Measurements from ENCODE around the gene MEPCE. TPM values are rescaled to one million over a fixed set of nuclear protein-coding genes. Genes with fewer than 3 reads are reported as not detected.

MEPCE gene
- total RNA-seq, 2 experiments from 2014 or later, result 44.2 to 65.6 TPM

DNA sequence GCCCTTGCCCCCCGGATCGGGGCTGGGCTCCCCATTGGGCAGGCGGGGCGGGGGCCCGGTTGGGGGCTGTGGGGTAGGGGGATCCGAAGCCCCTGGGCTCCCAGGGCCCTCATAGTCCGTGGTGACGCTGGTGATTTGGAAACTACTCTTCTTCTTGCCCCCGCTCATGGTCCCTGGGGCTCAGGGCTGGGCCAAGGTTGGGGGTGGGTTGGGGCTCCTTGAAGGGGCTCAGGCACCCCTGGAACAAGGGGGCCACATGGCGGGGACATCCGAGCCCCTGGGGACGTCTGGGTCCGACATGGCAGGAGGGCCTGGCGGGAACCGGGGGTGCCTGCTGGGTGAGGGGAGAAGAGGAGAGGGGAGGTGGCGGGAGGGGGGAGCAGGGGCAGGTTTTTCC lies 48.2 kb downstream of the MEPCE start:
- DNase-seq (ENCODE audit: low spot score), result no peak
- peak overlapping the region; percentile 99 for H3K4me2 ChIP-seq (ENCODE audit: low read length)
- BruUV-seq (replicated peaks), result no TSS peak
- intact Hi-C loops (cut with micrococcal nuclease; ENCODE audit: unreplicated experiment), result loop anchor here (1.0 to 10.0 kb wide), 5 partner anchors 27 to 214 kb away; partner anchors contain the start of genes AGFG2, GIGYF1 and GNB2
- no peaks in the 10 kb centered on the region for H3K9me2 ChIP-seq (ENCODE audit: insufficient read depth, low read length)
- POLR2A ChIA-PET, result interaction anchor here (0.5 to 2.5 kb wide), 2 partner anchors 8 to 37 kb away, joined by 3 to 6 read pairs; no protein-coding TSS in a partner anchor
- peak overlapping the region; percentile 75 for H3K27ac ChIP-seq (ENCODE audit: low read depth, low read length, poor library complexity, severe bottlenecking)
- peaks cover 43% of the 10 kb centered on the region for H3K36me3 ChIP-seq (ENCODE audit: insufficient read depth, low read length)
- peaks cover 43% of the 10 kb centered on the region for H3K4me1 ChIP-seq (ENCODE audit: insufficient read depth, low read length, poor library complexity, severe bottlenecking)
- H3K9me3 ChIP-seq (ENCODE audit: low read length), result no peaks in the 10 kb centered on the region
- H3K79me2 ChIP-seq (ENCODE audit: insufficient read depth, low read depth, low read length), result peaks cover 36% of the 10 kb centered on the region
- TF ChIP-seq, protein P1, sequence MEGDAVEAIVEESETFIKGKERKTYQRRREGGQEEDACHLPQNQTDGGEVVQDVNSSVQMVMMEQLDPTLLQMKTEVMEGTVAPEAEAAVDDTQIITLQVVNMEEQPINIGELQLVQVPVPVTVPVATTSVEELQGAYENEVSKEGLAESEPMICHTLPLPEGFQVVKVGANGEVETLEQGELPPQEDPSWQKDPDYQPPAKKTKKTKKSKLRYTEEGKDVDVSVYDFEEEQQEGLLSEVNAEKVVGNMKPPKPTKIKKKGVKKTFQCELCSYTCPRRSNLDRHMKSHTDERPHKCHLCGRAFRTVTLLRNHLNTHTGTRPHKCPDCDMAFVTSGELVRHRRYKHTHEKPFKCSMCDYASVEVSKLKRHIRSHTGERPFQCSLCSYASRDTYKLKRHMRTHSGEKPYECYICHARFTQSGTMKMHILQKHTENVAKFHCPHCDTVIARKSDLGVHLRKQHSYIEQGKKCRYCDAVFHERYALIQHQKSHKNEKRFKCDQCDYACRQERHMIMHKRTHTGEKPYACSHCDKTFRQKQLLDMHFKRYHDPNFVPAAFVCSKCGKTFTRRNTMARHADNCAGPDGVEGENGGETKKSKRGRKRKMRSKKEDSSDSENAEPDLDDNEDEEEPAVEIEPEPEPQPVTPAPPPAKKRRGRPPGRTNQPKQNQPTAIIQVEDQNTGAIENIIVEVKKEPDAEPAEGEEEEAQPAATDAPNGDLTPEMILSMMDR (conservative IDR thresholded peaks at IDR 0.05; ENCODE audit: low read length), result no peak
- TF ChIP-seq EZH2phosphoT487 (IDR thresholded peaks at IDR 0.05; ENCODE audit: borderline replicate concordance, low read depth, low read length), result no peak
- peaks cover 6% of the 10 kb centered on the region; the same call in 1 of the 2 replicates for H4K20me1 ChIP-seq (ENCODE audit: insufficient read depth, low read length)
- CTCF ChIA-PET (ENCODE audit: unreplicated experiment), result interaction anchor here (0.6 kb wide), 1 partner anchor 41 kb away, joined by 3 read pairs; no protein-coding TSS in a partner anchor
- H2AFZ ChIP-seq (ENCODE audit: low read length), result no peak overlapping the region
- H3K4me3 ChIP-seq (ENCODE audit: low read depth, low read length, poor library complexity, severe bottlenecking), result peak overlapping the region; percentile 86

DNA sequence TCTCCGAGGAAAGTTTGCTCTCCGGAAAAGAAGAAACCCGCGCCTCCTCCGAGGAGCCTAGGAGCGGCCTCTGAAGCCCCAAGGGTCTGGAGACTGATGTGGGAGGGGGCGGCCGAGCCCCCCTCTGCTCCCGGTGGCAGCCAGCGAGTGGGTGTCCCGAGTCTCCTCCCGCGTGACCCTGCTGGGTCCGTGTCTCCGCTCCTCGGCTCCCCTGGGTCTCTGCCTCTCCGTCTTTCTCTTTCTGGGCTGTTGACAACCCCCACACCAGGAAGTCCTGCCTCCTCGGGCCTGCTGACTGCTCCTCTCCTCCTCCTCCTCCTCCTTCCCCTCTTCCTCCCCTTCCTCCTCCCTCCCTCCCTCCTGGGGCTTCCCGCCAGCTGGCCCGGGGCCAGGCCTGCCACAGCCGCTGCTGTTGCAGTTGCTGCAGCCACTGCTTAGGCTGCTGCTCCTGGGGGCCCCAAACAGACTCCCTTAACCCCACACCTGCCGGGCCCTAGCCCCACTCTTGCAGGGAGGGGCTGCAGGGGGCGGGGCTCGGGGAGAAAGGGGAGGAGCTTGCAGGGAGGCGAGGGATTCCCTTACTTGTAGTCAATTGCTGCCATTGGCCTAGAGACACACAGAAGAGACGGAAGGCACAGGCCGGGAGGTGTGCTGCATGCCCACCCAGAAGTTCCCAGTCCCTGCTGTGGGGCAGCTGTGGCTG lies 49.5 kb downstream of the MEPCE start, which contains the start of gene TSC22D4:
TSS of gene TSC22D4 (minus strand) at position 257 of the 703 bp plus-strand sequence. CDS start 1,176 bp downstream, outside the sequence.
- intact Hi-C loops (cut with micrococcal nuclease; ENCODE audit: unreplicated experiment), result loop anchor here (2.0 to 10.0 kb wide), 4 partner anchors 28 to 213 kb away; partner anchors contain the start of genes AGFG2, GIGYF1 and GNB2
- no peaks in the 10 kb centered on the region for H3K9me3 ChIP-seq (ENCODE audit: low read length)
- peaks cover 40% of the 10 kb centered on the region for H3K4me1 ChIP-seq (ENCODE audit: insufficient read depth, low read length, poor library complexity, severe bottlenecking)
- peaks cover 36% of the 10 kb centered on the region for H3K79me2 ChIP-seq (ENCODE audit: insufficient read depth, low read depth, low read length)
- H3K9me2 ChIP-seq (ENCODE audit: insufficient read depth, low read length), result no peaks in the 10 kb centered on the region
- H2AFZ ChIP-seq (ENCODE audit: low read length), result peak within 1 kb of the TSS; percentile 90
- no TSS peak for BruUV-seq (replicated peaks)
- no peak for TF ChIP-seq EZH2phosphoT487 (IDR thresholded peaks at IDR 0.05; ENCODE audit: borderline replicate concordance, low read depth, low read length)
- TF ChIP-seq, protein P1 (conservative IDR thresholded peaks at IDR 0.05; ENCODE audit: low read length), result no peak
- peak within 1 kb of the TSS; percentile 86 for H3K4me3 ChIP-seq (ENCODE audit: low read depth, low read length, poor library complexity, severe bottlenecking)
- H4K20me1 ChIP-seq (ENCODE audit: insufficient read depth, low read length), result peaks cover 6% of the 10 kb centered on the region; the same call in 1 of the 2 replicates
- ChIA-PET POLR2A (interaction anchor here (0.6 to 2.5 kb wide), 6 partner anchors 10 to 107 kb away, joined by 3 to 8 read pairs (median 4); partner anchors contain the start of gene FBXO24), CTCF (ENCODE audit: unreplicated experiment) (interaction anchor here (0.6 to 0.8 kb wide), 2 partner anchors 13 to 197 kb away, joined by 3 to 4 read pairs; no protein-coding TSS in a partner anchor)
- peaks cover 34% of the 10 kb centered on the region for H3K36me3 ChIP-seq (ENCODE audit: insufficient read depth, low read length)
- peak; percentile 97 for DNase-seq (ENCODE audit: low spot score)
- peak within 1 kb of the TSS; percentile 99 for H3K4me2 ChIP-seq (ENCODE audit: low read length)
- H3K27ac ChIP-seq (ENCODE audit: low read depth, low read length, poor library complexity, severe bottlenecking), result peak within 1 kb of the TSS; percentile 75

Data from OCI-LY7 (cell line).